IMR-90 (cell line): Measurements from ENCODE around the gene ALS2CL.

Experiments
- BHLHE40 ChIP-seq: fragments of 150-350 bp; IDR thresholded peaks from 2 replicates; pipeline ENCODE4 v1.6.1; 2016; ENCODE audit warnings: mild to moderate bottlenecking, low read depth, low read length
- CEBPB ChIP-seq: IDR thresholded peaks from 2 replicates; pipeline ENCODE4 v1.6.1; 2012; ENCODE audit warnings: low read depth, low read length, improper control_type of control experiment
- MAFK ChIP-seq: IDR thresholded peaks from 2 replicates; pipeline ENCODE4 v1.6.1; 2012; ENCODE audit warnings: low read depth, low read length, improper control_type of control experiment
- MAZ ChIP-seq: IDR thresholded peaks from 2 replicates; pipeline ENCODE4 v1.6.1; 2012; ENCODE audit warnings: low read depth, mild to moderate bottlenecking, low read length, improper control_type of control experiment, moderate library complexity, borderline replicate concordance
- MXI1 ChIP-seq: IDR thresholded peaks from 2 replicates; pipeline ENCODE4 v1.6.1; 2012; ENCODE audit warnings: low read depth, mild to moderate bottlenecking, low read length, moderate library complexity, borderline replicate concordance
- NFE2L2 ChIP-seq: fragments of 150-350 bp; IDR thresholded peaks from 2 replicates; pipeline ENCODE4 v1.6.1; 2016; ENCODE audit warnings: low read depth, mild to moderate bottlenecking, low read length
- POLR2A ChIP-seq: IDR thresholded peaks from 2 replicates; pipeline ENCODE4 v1.6.1; 2012; ENCODE audit warnings: mild to moderate bottlenecking, low read depth, low read length
- RAD21 ChIP-seq: IDR thresholded peaks from 2 replicates; pipeline ENCODE4 v1.6.1; 2012; ENCODE audit warnings: low read length, improper control_type of control experiment
- RCOR1 ChIP-seq: IDR thresholded peaks from 2 replicates; pipeline ENCODE4 v1.6.1; 2012; ENCODE audit warnings: mild to moderate bottlenecking, low read length, improper control_type of control experiment; ENCODE audit not compliant: insufficient replicate concordance
- SMC3 ChIP-seq: fragments of 150-350 bp; IDR thresholded peaks from 2 replicates; pipeline ENCODE4 v1.6.1; 2016; ENCODE audit warnings: low read depth, mild to moderate bottlenecking, antibody characterized with exemption, low read length, moderate library complexity
- TF ChIP-seq, protein P1 (sequence below): conservative IDR thresholded peaks from 2 replicates; pipeline ENCODE4 v1.5.1; 2012; ENCODE audit warnings: mild to moderate bottlenecking, low read depth, low read length, improper control_type of control experiment
- TF ChIP-seq, protein P2 (sequence below): fragments of 150-350 bp; IDR thresholded peaks from 2 replicates; pipeline ENCODE4 v1.6.1; 2016; ENCODE audit warnings: low read depth, mild to moderate bottlenecking, low read length, moderate library complexity, borderline replicate concordance

DNA sequence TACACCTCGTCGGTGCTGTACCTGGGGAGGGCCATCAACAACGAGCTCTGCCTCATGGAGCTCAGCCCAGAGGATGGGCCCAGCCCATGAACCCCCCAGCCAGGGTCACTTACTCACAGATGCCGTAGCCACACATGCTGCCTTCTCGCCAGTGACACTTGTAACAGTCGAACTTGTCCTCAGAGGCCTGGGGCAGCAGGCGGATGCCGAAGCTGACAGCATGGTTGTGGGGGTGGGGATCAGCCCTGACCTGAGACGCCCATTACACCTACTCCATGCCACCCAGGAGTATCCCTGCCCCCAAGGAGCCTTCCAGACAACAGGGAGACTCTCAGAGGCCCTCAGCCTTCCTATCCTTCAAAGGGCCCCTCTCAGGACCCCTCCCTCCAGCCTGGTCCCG, 12.1 kb downstream of the ALS2CL start:
- TF ChIP-seq RAD21 (no peak), CEBPB (no peak), MXI1 (no peak), MAZ (no peak), NFE2L2 (no peak), SMC3 (no peak), POLR2A (no peak), MAFK (no peak), RCOR1 (no peak), BHLHE40 (no peak)
- TF ChIP-seq, protein P1, sequence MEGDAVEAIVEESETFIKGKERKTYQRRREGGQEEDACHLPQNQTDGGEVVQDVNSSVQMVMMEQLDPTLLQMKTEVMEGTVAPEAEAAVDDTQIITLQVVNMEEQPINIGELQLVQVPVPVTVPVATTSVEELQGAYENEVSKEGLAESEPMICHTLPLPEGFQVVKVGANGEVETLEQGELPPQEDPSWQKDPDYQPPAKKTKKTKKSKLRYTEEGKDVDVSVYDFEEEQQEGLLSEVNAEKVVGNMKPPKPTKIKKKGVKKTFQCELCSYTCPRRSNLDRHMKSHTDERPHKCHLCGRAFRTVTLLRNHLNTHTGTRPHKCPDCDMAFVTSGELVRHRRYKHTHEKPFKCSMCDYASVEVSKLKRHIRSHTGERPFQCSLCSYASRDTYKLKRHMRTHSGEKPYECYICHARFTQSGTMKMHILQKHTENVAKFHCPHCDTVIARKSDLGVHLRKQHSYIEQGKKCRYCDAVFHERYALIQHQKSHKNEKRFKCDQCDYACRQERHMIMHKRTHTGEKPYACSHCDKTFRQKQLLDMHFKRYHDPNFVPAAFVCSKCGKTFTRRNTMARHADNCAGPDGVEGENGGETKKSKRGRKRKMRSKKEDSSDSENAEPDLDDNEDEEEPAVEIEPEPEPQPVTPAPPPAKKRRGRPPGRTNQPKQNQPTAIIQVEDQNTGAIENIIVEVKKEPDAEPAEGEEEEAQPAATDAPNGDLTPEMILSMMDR, result no peak
- TF ChIP-seq, protein P2, sequence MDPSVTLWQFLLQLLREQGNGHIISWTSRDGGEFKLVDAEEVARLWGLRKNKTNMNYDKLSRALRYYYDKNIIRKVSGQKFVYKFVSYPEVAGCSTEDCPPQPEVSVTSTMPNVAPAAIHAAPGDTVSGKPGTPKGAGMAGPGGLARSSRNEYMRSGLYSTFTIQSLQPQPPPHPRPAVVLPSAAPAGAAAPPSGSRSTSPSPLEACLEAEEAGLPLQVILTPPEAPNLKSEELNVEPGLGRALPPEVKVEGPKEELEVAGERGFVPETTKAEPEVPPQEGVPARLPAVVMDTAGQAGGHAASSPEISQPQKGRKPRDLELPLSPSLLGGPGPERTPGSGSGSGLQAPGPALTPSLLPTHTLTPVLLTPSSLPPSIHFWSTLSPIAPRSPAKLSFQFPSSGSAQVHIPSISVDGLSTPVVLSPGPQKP, result no peak
